Measurements from ENCODE around the gene CLEC12A.
"Not testable (repeated sequence)": the region's sequence is repeated elsewhere in the genome, so short reads cannot be mapped to it uniquely, and the experiment has no call there.

Gene CLEC12A

DNA sequence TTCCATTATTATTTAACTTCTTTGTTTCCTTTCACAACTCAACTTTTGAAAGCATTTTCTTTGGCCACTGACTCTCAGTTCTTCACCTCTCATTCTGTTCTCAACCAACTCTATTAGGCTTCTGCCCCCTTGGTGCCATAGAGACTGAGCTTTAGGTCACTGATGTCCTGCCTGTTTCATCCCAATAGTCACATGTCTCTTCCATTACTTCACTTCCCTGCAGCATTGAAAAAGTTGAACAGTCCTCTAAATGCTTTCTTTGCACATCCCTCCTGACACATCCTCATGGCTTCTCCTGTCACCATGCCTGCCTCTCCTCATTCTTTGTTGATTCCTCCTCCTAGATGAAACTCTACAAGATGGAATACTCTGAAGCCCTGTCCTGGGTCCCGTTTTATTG is 2.7 kb downstream of the CLEC12A start:
- DNase-seq (ENCODE audit: low spot score), result no peak

DNA sequence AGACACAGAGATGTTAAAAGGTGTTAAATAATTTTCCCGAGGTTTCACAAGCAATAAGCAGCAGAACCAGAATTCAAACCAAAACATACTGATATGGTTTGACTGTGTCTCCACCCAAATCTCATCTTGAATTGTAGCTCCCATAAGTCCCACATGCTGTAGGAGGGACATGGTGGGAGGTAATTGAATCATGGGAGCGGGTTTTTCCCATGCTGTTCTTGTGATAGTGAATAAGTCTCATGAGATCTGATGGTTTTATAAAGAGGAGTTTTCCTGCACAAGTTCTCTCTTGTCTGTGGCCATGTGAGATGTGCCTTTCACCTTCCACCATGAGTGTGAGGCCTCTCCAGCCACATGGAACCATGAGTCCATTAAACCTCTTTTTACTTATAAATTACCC is 3.5 kb downstream of the CLEC12A start:
- not testable (repeated sequence) for DNase-seq (ENCODE audit: low spot score)

- no peak for DNase-seq (ENCODE audit: low spot score)
Observed at GRCh38 chr12:9975614-9976013, 4.4 kb downstream of the CLEC12A start.

DNA sequence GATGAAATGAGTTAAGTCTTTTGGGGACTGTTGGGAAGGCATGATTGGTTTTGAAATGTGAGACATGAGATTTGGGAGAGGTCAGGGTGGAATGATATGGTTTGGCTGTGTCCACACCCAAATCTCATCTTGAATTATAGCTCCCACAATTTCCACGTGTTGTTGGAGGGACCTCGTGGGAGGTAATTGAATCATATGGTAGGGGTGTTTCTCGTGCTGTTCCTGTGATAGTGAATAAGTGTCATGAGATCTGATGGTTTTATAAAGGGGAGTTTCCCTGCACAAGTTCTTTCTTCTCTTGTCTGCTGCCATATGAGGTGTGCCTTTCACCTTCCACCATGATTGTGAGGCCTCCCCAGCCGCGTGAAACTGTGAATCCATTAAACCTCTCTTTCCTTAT is 5.4 kb downstream of the CLEC12A start:
- not testable (repeated sequence) for DNase-seq (ENCODE audit: low spot score)

- DNase-seq (ENCODE audit: low spot score), result no peak
Observed at GRCh38 chr12:9977916-9978315, 6.7 kb downstream of the CLEC12A start.

DNA sequence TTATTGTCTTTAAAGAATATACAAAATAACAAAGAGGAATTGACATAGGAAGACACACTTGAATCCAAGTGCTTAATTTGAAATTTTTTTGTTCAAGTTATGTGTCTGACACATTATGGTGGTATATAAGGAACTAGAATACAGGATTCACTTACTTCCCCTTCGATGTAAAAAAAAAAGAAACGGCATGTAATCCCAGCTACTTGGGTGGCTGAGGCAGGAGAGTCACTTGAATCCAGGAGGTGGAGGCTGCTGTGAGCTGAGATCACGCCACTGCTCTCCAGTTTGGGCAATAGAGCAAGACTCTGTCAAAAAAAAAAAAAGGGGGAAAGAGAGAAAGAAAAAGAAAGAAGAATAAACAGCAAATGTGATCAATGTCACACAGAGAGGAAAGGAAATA is 8.9 kb downstream of the CLEC12A start:
- DNase-seq (ENCODE audit: low spot score), result no peak

- no peak for DNase-seq (ENCODE audit: low spot score)
Observed at GRCh38 chr12:9991876-9992275, 20.7 kb downstream of the CLEC12A start.

DNA sequence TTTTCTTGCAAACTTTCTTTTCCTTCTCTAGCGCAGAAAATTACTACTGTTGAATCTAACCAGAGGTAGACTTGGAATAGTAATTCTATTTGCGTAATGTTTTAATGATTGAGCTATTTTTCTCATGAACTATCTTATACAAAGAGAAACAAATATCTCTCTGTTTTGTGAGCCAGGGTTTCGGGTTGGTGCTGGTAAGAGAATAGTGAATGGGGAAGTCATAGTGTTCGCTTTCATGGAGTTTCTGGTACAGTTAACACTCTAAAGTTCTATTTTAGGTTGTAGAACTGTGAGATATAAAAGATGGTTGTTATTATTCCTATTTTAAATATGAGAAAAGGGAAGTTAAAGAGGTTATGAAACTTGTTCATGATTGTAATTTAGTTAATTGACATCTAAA is 21.1 kb downstream of the CLEC12A start:
- DNase-seq (ENCODE audit: low spot score), result no peak

GRCh38 chr12:9999016-9999415 is 27.8 kb downstream of the CLEC12A start, which contains the start of gene CLEC1B:
TSS of gene CLEC1B (minus strand) at chr12:9999121. CDS start at chr12:9999100, 21 bp downstream.
- no peak for DNase-seq (ENCODE audit: low spot score)

- no peak for DNase-seq (ENCODE audit: low spot score)
Observed at GRCh38 chr12:10001171-10001776, 30.1 kb downstream of the CLEC12A start.

GRCh38 chr12:10012630-10013330 is 41.6 kb downstream of the CLEC12A start:
- DNase-seq (ENCODE audit: low spot score), result no peak

DNA sequence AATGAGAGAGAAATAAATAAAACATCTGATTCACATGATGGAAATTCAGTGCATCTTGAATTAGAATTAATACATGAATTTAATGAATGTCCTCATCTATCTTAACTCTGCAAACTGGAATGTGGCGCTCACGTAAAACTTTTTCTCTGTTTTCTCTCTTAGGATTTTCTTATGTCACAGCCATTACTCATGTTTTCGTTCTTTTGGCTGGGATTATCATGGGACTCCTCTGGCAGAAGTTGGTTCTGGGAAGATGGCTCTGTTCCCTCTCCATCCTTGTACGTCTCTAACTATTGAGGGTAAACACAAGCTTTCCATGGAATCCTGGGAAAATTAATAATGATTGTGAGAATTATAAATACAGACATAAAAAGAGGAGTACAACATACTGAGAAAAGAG is 44.2 kb downstream of the CLEC12A start:
- no peak for DNase-seq (ENCODE audit: low spot score)

DNA sequence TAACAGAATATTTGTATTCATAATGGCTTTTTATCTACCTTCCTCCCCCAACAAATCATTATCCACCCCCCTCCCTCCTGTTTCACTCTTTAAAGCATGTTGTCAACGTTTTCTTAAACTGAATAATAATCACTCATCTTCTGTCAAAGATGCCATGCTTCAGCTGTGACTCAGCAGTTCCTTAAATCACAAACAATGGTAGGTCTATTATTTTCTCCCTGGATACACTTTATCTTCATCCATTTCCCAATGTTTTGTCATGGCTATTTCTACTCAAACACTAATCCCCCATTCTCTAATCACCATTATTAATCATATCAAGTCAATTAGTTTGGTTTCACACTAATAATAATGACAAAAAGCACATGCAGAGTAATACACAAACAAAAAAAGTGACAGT is 45.7 kb downstream of the CLEC12A start:
- no peak for DNase-seq (ENCODE audit: low spot score)

DNA sequence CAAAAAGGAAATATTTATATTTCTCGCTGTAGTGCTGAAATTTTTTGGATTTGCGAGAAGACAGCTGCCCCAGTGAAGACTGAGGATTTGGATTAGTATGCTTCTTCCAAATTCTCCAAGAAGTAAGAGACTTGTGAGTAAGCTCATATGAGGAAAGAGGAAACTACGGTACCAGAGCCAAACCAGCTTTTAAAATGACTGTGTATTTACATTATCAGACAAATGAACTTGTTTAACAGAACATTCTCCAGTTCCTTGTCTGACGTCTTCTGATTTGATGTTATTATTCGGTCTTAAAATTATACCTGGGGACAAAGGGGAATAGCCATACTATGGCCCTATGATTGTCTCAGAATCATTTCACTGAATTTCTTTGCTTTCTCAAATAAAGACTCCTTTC is 47.2 kb downstream of the CLEC12A start:
- no peak for DNase-seq (ENCODE audit: low spot score)

GRCh38 chr12:10021342-10021741 is 50.1 kb downstream of the CLEC12A start:
- no peak for DNase-seq (ENCODE audit: low spot score)

DNA sequence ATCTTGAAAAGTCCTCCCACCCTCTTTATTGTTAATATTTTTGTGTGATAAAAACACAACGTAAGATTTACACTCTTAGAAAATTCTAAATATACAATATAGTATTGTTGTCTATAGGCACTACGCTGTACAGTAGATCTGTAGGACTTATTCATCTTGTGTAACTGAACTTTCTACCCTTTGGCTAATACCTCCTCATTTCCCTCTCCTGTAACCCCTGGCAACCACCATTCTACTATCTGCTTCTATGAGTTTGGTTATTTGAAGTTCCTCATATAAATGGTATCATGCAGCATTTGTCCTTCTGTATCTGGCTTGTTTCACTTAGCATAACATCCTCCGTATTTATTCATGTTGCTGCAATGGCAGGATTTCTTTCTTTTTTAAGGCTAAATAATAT is 54.0 kb downstream of the CLEC12A start:
- DNase-seq (ENCODE audit: low spot score), result no peak

DNA sequence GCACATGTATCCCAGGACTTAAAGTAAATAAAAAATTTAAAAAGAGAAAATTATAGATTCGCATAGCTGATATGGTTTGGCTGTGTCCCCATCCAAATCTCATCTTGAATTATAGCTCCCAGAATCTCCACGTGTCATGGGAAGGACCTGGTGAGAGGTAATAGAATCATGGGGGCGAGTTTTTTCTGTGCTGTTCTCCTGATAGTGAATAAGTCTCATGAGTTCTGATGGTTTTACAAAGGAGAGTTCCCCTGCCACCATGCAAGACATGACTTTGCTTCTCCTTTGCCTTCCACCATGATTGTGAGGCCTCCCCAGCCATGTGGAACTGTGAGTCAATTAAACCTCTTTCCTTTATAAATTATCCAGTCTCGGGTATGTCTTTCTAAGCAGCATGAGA is 55.5 kb downstream of the CLEC12A start:
- not testable (repeated sequence) for DNase-seq (ENCODE audit: low spot score)

- DNase-seq (ENCODE audit: low spot score), result no peak
Observed at GRCh38 chr12:10027311-10027710, 56.1 kb downstream of the CLEC12A start.

DNA sequence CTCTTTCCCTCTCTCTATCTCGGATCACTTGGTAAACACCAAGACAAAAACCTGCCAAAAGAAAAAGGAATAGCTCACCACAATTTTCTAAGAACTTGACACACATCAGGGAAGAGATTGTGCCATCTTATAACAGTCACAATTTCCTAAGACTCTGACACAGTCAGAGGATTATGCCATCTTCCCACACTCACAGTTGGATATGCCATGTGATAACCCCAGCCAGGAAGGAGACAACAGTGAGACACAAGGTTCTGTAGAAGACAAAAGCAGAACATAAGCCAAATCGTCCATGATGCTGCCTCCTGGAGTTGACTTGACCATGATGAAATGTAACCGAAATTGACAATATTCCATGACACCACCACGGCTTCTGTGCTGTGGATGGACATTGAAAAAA is 56.5 kb downstream of the CLEC12A start:
- no peak for DNase-seq (ENCODE audit: low spot score)

- no peak for DNase-seq (ENCODE audit: low spot score)
Observed at GRCh38 chr12:10030446-10030845, 59.2 kb downstream of the CLEC12A start, which contains the start of gene CLEC9A. TSS of gene CLEC9A (plus strand) at chr12:10030682. CDS start at chr12:10052688, 22,006 bp downstream.

DNA sequence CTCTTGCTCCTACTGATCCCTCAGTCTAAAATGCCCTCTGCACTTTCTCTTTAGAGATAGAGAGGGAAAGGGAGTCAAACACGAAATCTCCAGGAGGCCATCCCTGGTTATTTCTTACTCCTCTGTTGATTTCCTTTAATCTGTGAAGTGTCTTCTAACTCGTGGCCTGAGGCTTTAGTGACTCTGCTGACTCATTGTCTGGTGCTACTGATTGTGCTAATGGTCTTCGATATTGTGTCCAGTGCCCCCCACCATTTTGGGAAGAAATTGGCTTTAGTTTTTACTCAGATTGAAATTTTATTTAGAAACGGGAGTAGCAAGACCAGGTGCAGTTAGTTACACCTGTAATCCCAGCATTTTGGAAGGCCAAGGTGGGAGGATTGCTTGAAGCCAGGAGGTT is 60.1 kb downstream of the CLEC12A start:
- DNase-seq (ENCODE audit: low spot score), result no peak

- DNase-seq (ENCODE audit: low spot score), result no peak
Observed at GRCh38 chr12:10031771-10032175, 60.6 kb downstream of the CLEC12A start.

DNA sequence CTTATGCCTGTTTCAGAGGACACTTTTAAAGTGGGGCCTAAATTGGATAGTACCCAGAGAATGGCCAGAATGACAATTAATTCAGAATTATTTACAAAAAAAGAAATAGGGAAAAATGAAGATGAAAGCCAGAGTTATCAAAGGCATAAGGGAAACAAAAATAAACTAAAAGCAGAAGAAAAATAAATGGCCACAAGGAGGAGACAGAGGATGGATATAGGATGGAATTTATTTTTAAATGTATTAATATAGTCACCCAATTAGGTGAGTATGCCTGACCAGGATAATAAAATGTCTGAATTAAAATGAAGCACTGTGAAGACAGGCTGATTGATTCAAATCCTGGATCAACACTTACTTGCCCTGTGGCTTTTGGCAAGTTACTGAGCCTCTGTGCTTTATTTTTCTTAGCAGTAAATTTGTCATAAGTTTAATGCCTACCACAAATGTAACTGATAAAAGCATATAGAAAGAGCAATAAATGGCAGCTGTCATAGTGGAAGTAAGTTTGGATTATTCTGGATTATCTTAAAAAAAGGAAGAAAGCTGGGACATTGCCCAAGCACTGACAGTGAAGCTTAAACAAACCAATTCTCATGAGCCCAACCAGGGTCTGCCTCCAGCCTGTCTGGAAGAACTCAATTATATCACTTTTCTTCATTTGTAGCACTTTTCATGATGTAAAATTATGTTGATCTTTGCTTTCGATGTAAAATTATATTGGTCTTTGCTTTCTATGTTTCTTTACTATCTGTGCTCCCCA is 62.8 kb downstream of the CLEC12A start:
- DNase-seq (ENCODE audit: low spot score), result no peak

Data from hematopoietic multipotent progenitor cell treated with erythropoietin and hydrocortisone succinate and interleukin-3 and kit ligand, for 17 days (in vitro differentiated cells).